Occipital lobe (tissue), 2 donors: ENCODE measurements around the gene SPIRE2. TPM values are rescaled to one million over a fixed set of nuclear protein-coding genes. Genes with fewer than 3 reads are reported as not detected.
"Not testable (repeated sequence)": the region's sequence is repeated elsewhere in the genome, so short reads cannot be mapped to it uniquely, and the experiment has no call there.

Experiments used
- DNase-seq: peaks from one replicate; lab custom pipeline; 2025; lab: John Stamatoyannopoulos, UW
- total RNA-seq: library from RNA; depleted of rRNA; stranded (reverse); fragments of >200 nt; gene quantifications from one replicate; pipeline ENCODE4 v1.2.3, GENCODE V29; 2014

SPIRE2 gene
- 17.0 TPM for total RNA-seq

DNA sequence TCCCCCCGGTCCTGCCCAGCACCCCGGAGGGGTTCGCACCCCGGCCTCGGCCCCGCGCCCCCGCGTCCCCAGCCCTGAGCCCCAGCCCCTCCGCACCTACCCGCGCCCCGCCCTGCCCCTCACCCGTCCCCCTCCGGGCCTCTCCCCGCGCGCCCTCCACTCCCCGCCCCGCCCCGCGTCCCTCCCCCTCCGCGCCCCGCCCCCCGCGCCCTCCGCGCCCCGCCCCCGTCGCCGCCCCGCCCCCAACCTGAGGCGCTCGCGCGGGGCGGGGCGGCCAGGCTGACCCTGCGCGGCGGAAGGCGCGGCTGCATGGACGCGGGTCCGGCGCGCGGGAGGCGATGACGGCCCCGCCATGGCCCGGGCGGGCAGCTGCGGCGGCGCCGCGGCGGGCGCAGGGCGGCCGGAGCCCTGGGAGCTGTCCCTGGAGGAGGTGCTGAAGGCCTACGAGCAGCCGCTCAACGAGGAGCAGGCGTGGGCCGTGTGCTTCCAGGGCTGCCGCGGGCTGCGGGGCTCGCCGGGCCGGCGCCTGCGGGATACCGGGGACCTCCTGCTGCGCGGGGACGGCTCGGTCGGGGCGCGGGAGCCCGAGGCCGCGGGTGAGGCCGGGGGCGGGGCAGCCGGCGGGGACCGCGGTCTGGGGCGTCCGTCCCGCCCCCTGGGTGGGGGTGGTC lies at the start of gene SPIRE2:
SPIRE2 (plus strand) TSS at position 277 of the 671 bp plus-strand sequence; CDS start at position 353, 76 bp downstream.
- DNase-seq, result peak; percentile 18

- DNase-seq, result no peak
Observed at GRCh38 chr16:89779231-89779908, 48.9 kb upstream of the SPIRE2 start.

GRCh38 chr16:89779909-89780305 lies 48.4 kb upstream of the SPIRE2 start:
- no peak for DNase-seq

DNA sequence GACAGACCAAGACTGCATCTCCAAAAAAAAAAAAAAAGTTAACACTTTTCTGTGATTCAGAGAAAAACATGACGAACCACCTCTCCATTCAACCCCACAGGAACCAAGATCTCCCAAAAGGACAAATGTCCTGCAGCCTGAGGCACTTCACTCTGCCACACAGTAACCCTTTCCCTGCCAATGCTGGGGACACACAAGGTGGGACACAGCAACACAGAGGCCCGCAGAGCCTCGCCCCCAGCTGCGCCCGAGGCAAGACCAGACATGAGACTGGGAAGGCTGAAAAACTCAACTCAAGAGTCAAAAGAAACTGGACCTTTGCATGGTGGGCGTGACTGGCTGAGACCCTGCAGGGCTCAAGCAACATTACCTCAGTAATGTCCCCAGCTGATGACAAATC lies 45.8 kb upstream of the SPIRE2 start:
- no peak for DNase-seq

GRCh38 chr16:89783952-89784351 lies 44.3 kb upstream of the SPIRE2 start:
- not testable (repeated sequence) for DNase-seq

GRCh38 chr16:89784406-89784805 lies 43.9 kb upstream of the SPIRE2 start:
- no peak for DNase-seq

GRCh38 chr16:89785523-89786155 lies 42.6 kb upstream of the SPIRE2 start:
- DNase-seq, result no peak

DNA sequence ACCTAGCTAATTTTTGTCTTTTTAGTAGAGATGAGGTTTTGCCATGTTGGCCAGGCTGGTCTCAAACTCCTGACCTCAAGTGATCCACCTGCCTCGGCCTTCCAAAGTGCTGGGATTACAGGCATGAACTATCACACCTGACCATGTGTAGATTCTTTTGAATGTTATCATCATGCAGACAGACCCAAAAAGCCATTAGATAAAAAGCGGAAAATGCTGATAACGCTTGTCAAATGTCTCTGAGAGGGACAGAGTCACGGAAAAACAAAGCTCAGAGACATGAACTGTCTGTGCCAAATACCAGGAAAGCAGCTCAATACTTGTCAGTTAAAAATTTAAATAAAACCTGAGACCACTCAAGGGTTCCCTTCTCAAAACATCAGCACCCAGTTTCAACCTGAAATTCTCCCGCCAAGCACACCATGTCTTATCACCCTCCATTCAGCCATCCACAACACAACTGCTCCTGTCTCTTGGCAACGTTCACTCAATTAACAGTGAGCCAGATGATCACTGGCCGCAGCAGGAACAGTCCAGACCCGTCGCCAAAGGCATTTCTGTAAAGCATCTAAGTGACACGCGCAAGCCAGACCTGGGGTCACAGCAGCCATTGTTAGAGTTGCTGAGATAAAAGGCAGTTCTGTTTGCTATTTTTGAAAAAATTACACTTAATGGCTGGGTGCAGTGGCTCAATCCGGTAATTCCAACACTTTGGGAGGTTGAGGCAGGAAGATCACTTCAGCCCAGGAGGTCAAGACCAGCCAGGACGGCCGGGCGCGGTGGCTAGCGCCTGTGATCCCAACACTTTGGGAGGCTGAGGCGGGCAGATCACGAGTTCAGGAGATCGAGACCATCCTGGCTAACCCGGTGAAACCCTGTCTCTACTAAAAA lies 41.6 kb upstream of the SPIRE2 start:
- DNase-seq, result no peak

- no peak for DNase-seq
Observed at GRCh38 chr16:89787365-89787805, 40.9 kb upstream of the SPIRE2 start.

GRCh38 chr16:89791278-89791995 lies 36.8 kb upstream of the SPIRE2 start:
- no peak for DNase-seq

DNA sequence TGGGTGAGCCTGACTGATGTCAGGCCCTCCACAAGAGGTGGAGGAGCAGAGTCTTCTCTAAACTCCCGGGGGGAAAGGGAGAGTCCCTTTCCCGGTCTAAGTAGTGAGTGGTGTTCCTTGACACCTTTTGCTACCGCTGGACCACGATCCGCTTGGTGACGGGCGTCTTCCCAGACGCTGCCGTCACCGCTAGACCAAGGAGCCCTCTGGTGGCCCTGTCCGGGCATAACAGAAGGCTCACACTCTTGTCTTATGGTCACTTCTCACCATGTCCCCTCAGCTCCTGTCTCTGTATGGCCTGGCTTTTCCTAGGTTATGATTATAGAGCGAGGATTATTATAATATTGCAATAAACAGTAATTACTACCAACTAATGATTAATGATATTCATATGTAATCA lies 35.2 kb upstream of the SPIRE2 start:
- DNase-seq, result peak; percentile 25

DNA sequence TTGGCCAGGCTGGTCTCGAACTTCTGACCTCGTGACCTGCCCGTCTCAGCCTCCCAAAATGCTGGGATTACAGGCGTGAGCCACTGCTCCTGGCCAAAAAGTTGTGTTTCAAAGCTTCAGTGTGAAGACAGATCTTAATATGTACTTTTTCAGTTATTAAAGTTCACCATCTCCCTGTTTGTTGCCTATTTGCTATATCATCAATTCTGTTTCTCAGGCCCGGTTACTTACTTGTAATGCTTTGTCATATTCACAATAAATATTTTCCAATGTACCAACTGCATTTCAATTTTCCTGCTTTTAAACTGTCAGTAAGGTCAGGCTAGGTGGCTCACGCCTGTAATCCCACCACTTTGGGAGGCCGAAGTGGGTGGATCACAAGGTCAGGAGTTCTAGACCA lies 34.3 kb upstream of the SPIRE2 start:
- no peak for DNase-seq

- DNase-seq, result no peak
Observed at GRCh38 chr16:89795676-89796075, 32.6 kb upstream of the SPIRE2 start.

- no peak for DNase-seq
Observed at GRCh38 chr16:89796104-89796503, 32.2 kb upstream of the SPIRE2 start.

DNA sequence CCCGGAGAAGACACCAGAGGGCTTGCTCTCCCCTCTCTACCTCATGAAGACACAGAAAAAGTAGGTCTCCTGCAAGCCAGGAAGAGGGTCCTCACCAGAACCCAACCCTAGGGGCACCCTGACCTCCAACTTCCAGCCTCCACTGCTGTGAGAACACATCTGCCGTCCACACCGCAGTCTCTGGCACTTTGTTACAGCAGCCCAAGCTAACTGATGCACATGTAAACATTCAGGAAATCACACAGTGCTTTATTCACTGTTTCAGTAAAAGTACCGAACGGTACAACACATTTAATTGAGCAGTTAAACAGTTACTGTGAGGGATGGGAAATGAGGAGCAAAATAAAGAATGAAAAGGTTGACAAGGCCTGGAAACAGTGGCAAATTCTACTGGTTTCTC lies 30.1 kb upstream of the SPIRE2 start:
- no peak for DNase-seq

DNA sequence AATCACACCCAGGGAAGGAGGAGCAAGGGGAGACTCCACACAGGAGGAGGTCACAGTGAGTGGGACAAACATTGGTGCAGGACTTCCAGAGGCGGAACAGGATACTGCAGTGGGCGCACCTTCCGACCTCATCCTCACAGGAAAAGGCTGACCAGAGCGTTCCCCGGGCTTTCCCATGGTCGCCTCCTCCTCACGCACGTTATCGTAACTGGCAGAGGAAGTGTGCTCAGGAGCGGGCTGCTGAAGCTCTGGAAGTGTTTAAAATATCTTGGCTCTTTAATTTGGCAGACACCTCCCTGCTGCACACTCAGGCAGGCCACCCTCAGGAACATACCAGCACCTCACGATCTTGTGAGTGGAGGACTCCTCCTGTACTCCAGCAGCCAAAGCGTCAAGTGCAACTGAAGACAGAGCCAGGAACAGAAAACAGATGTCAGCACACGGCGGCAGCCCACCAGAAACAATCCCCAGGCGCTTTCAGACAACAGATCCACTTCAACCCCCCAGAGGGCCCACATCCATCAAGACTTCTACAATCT lies 29.4 kb upstream of the SPIRE2 start:
- no peak for DNase-seq

GRCh38 chr16:89801800-89802199 lies 26.5 kb upstream of the SPIRE2 start:
- DNase-seq, result no peak

DNA sequence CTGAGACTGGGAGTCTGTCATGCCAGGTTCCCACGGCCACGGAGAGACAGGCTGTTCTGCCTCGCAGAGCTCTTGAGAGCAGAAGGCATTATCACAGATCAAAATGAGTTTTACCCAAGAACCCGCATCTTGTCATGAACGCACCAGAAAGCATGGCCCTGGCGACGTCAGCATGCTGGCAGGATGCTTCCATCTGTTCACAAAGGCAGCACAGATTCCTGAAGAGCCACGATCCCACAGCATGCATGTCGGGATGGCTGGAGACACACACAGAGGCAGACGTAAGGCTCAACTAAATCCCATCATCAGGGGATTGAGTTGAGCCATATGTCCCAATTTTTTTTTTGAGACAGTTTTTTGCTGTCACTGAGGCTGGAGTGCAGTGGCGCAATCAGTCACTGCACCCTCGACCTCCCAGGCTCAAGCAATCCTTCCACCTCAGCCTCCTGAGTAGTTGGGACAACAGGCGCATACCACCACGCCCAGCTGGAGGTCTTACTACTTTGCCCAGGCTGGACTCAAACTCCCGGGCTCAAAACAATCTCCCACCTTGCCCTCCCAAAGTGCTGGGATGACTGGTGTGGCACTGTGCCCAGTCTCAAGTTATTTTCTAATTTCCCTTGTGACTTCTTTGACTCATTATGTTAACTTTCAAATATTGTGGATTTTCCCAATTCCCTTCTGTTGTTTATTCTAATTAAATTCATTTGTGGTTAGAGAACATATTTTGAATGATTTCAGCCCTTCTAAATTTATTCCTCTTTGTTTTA lies 23.0 kb upstream of the SPIRE2 start:
- DNase-seq, result no peak

GRCh38 chr16:89806589-89807193 lies 21.6 kb upstream of the SPIRE2 start:
- DNase-seq, result not testable (repeated sequence)
